ENCODE data around the gene TMEM87B. TPM values are rescaled to one million over a fixed set of nuclear protein-coding genes. Genes with fewer than 3 reads are reported as not detected.

TMEM87B gene
- total and polyA plus RNA-seq, 2 of the 8 experiments (the other 6 are each of a cell fraction or from before 2014, with no cell fraction given): 7.2 to 9.0 TPM

GRCh38 chr2:112162341-112162740, 107.3 kb downstream of the TMEM87B start:
- Histone ChIP-seq H3K4me1 (replicated peaks in 1 of 4; ENCODE audit: control insufficient read depth in 3 of 4, insufficient read depth in 4 of 4, low read length in 3 of 4) (no peaks in the 10 kb centered on the region), H3K14ac (ENCODE audit: insufficient read length) (no peak overlapping the region), H4K20me1 (replicated peaks in 1 of 2; ENCODE audit: control insufficient read depth in 1 of 2, insufficient read depth in 2 of 2, low read length in 2 of 2) (no peaks in the 10 kb centered on the region), H3K18ac (ENCODE audit: extremely low read depth, low read length) (no peak overlapping the region), H3K23ac (ENCODE audit: insufficient read length) (no peak overlapping the region), H2BK12ac (ENCODE audit: low read depth, low read length) (no peak overlapping the region), H2BK20ac (ENCODE audit: low read length) (no peak overlapping the region), H2AFZ (ENCODE audit: low read length) (no peak overlapping the region), H4K91ac (replicated peaks; ENCODE audit: insufficient read length, low read length) (no peak overlapping the region), H3K4me3 (ENCODE audit: extremely low read depth in 1 of 4, insufficient read depth in 2 of 4, low read depth in 3 of 4, low read length in 4 of 4) (no peak overlapping the region), H2AK5ac (ENCODE audit: low read depth, low read length) (no peak overlapping the region), H3K56ac (replicated peaks; ENCODE audit: insufficient read length, low read depth, low read length) (no peak overlapping the region), H4K5ac (ENCODE audit: insufficient read length, low read depth, low read length) (no peak overlapping the region), H2BK15ac (ENCODE audit: low read length) (no peak overlapping the region), H3K27me3 (replicated peaks in 1 of 4; ENCODE audit: control insufficient read depth in 3 of 4, extremely low read depth in 1 of 4, insufficient read depth in 3 of 4, low read length in 3 of 4) (no peaks in the 10 kb centered on the region), H3K4ac (replicated peaks; ENCODE audit: insufficient read length, low read depth, low read length) (no peak overlapping the region), H3K4me2 (ENCODE audit: insufficient read depth in 1 of 2, low read depth in 2 of 2, low read length in 2 of 2) (no peak overlapping the region), H3K27ac (ENCODE audit: low read depth, low read length) (no peak overlapping the region), H3K23me2 (ENCODE audit: low read depth, low read length) (no peaks in the 10 kb centered on the region), H3K79me1 (ENCODE audit: low read depth, low read length) (no peaks in the 10 kb centered on the region), H4K8ac (ENCODE audit: extremely low read depth, insufficient read depth, low read length) (no peak overlapping the region), H2BK120ac (replicated peaks; ENCODE audit: low read depth, low read length) (no peak overlapping the region), H3K79me2 (ENCODE audit: control insufficient read depth in 1 of 2, insufficient read depth in 2 of 2, low read length in 2 of 2) (no peaks in the 10 kb centered on the region), H3K9me3 (ENCODE audit: insufficient read depth in 2 of 2, low read depth in 1 of 2, low read length in 1 of 2) (no peaks in the 10 kb centered on the region), H2BK5ac (ENCODE audit: low read depth, low read length) (no peak overlapping the region), H3K36me3 (ENCODE audit: control insufficient read depth in 2 of 4, insufficient read depth in 4 of 4, low read length in 3 of 4) (no peaks in the 10 kb centered on the region), H3K9ac (replicated peaks in 1 of 4; ENCODE audit: extremely low read depth in 1 of 4, low read depth in 3 of 4, low read length in 3 of 4) (no peak overlapping the region)
- POLR2A ChIA-PET (ENCODE audit: partially characterized antibody): interaction anchor here (0.9 kb wide), 1 partner anchor 48 kb away, joined by 4 read pairs; no protein-coding TSS in a partner anchor
- 87% methylated on average over 6 of the region's 6 CpGs; no CpG with 5 or more reads in 1 of the 2 experiments for WGBS, 2 experiments (ENCODE audit: extremely low coverage in 1 of 2, insufficient coverage in 1 of 2, insufficient read length in 1 of 2, insufficient replicate concordance in 2 of 2, low coverage in 1 of 2, low lambda C conversion rate in 2 of 2, missing lambda C conversion rate in 1 of 2)
- DNase-seq (ENCODE audit: low read depth in 1 of 2, low spot score in 2 of 2): no peak
- no peak for TF ChIP-seq CBX5 (IDR thresholded peaks at IDR 0.05; ENCODE audit: low read depth, low read length)
- no peak for TF ChIP-seq CEBPB (IDR thresholded peaks at IDR 0.05; ENCODE audit: low read depth, low read length)
- no peak for TF ChIP-seq NANOG (IDR thresholded peaks at IDR 0.05; ENCODE audit: insufficient read depth, low read depth, low read length, poor library complexity, severe bottlenecking)
- TF ChIP-seq RFX5 (IDR thresholded peaks at IDR 0.05; ENCODE audit: borderline replicate concordance, low read depth, low read length): no peak
- no peak for TF ChIP-seq MAFK (IDR thresholded peaks at IDR 0.05; ENCODE audit: low read depth, low read length)
- TF ChIP-seq NRF1 (IDR thresholded peaks at IDR 0.05; ENCODE audit: low read depth, low read length): no peak
- no peak for TF ChIP-seq GTF2F1 (IDR thresholded peaks at IDR 0.05; ENCODE audit: borderline replicate concordance, low read depth, low read length)
- no peak for TF ChIP-seq RAD21 (IDR thresholded peaks at IDR 0.05 in 1 of 2, conservative IDR thresholded peaks at IDR 0.05 in 1 of 2; ENCODE audit: low read depth in 2 of 2, low read length in 2 of 2)
- no peak for TF ChIP-seq TCF12 (IDR thresholded peaks at IDR 0.05; ENCODE audit: low read depth, low read length)
- no peak for TF ChIP-seq ATF3 (IDR thresholded peaks at IDR 0.05; ENCODE audit: insufficient read depth, low read depth, low read length)
- TF ChIP-seq RXRA (IDR thresholded peaks at IDR 0.05; ENCODE audit: insufficient read depth, low read depth, low read length): no peak
- TF ChIP-seq MAX (IDR thresholded peaks at IDR 0.05): no peak
- no peak for TF ChIP-seq POU5F1 (IDR thresholded peaks at IDR 0.05; ENCODE audit: low read depth, low read length)
- CTCF ChIA-PET (ENCODE audit: partially characterized antibody): interaction anchor here (1.3 kb wide), 1 partner anchor 12 kb away, joined by 4 read pairs; no protein-coding TSS in a partner anchor
- no peak for FAIRE-seq

Data from H1 (cell line).